ENCODE measurements around the gene WWC2. TPM values are rescaled to one million over a fixed set of nuclear protein-coding genes. Genes with fewer than 3 reads are reported as not detected.

WWC2 gene
- total RNA-seq, 6 donors from 2014 or later: 87.0 to 179 (median 121) TPM

DNA sequence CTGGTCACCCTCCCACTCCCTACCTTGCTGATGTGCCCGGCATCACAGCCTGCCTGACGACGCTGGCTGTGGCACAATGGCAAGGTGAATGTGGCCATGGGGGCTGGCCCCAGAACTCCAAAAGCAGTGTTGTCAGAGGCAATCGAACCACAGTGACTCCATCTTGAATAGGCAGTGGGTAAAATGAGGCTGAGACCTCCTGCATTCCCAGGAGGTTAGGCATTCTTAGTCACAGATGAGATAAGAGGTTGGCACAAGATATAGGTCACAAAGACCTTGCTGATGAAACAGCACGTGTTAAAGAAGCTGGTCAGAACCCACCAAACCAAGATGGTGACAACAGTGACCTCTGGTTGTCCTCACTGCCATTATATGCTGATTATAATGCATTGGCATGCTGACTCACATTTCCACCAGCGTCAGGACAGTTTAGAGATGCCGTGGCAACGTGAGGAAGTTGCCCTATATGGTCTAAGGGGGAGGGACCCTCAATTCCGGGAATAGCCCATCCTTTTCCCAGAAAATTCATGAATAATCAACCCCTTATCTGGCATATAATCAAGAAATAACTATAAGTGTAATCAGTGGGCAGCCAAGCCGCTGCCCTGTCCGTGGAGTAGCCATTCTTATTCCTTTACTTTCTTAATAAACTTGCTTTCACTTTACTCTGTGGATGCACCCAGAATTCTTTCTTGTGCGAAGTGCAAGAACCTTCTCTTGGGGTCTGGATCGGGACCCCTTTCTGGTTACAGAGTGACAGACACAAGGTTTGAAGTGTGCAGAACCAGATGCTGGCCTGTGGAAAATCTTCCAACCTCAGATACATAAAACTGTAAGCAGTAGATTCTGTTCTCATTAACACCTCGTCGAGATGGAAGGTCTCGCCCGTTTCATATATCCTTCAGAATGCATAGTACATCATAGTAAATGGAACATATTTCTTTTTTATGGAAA is 249.9 kb downstream of the WWC2 start:
- H3K27me3 ChIP-seq: no peaks in the 10 kb centered on the region
- ATAC-seq (ENCODE audit: low FRiP score in 2 of 2) (peak in 1 of 2 donors; percentile 80), DNase-seq (peak; percentile 31 to 32)
- no peaks in the 10 kb centered on the region for H3K9me3 ChIP-seq
- WGBS, 2 donors: 67 to 72% methylated on average over 16 to 17 of the region's 17 CpGs
- TF ChIP-seq, protein P1, sequence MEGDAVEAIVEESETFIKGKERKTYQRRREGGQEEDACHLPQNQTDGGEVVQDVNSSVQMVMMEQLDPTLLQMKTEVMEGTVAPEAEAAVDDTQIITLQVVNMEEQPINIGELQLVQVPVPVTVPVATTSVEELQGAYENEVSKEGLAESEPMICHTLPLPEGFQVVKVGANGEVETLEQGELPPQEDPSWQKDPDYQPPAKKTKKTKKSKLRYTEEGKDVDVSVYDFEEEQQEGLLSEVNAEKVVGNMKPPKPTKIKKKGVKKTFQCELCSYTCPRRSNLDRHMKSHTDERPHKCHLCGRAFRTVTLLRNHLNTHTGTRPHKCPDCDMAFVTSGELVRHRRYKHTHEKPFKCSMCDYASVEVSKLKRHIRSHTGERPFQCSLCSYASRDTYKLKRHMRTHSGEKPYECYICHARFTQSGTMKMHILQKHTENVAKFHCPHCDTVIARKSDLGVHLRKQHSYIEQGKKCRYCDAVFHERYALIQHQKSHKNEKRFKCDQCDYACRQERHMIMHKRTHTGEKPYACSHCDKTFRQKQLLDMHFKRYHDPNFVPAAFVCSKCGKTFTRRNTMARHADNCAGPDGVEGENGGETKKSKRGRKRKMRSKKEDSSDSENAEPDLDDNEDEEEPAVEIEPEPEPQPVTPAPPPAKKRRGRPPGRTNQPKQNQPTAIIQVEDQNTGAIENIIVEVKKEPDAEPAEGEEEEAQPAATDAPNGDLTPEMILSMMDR (IDR thresholded peaks at IDR 0.05): no peak
- TF ChIP-seq POLR2AphosphoS5 (IDR thresholded peaks at IDR 0.05): no peak
- TF ChIP-seq POLR2A (IDR thresholded peaks at IDR 0.05): no peak
- TF ChIP-seq EP300 (IDR thresholded peaks at IDR 0.05): no peak
- H3K4me1 ChIP-seq: no peaks in the 10 kb centered on the region
- peak overlapping the region in 1 of 4 donors; percentile 13 for H3K4me3 ChIP-seq
- H3K36me3 ChIP-seq: no peaks in the 10 kb centered on the region
- no peak overlapping the region for H3K27ac ChIP-seq

GRCh38 chr4:183349673-183350072 is 250.6 kb downstream of the WWC2 start:
- no peak for DNase-seq
- Histone ChIP-seq H3K4me3 (no peak overlapping the region), H3K27ac (no peak overlapping the region)

GRCh38 chr4:183350317-183351071 is 251.4 kb downstream of the WWC2 start:
- Histone ChIP-seq H3K4me3 (no peak overlapping the region), H3K9me3 (no peaks in the 10 kb centered on the region), H3K27ac (no peak overlapping the region), H3K36me3 (no peaks in the 10 kb centered on the region), H3K4me1 (no peaks in the 10 kb centered on the region), H3K27me3 (no peaks in the 10 kb centered on the region)
- DNase-seq: peak in 1 of 2 donors; percentile 15
- TF ChIP-seq EP300 (IDR thresholded peaks at IDR 0.05) (no peak), POLR2AphosphoS5 (IDR thresholded peaks at IDR 0.05) (no peak), POLR2A (IDR thresholded peaks at IDR 0.05) (no peak)
- TF ChIP-seq, protein P1 (IDR thresholded peaks at IDR 0.05): no peak
- no peak for ATAC-seq (ENCODE audit: low FRiP score in 2 of 2)
- WGBS, 2 donors: 85 to 89% methylated on average over 17 of the region's 17 CpGs

More at GRCh38 chr4:183349673-183350072, 250.6 kb downstream of the WWC2 start:
- Histone ChIP-seq H3K4me1 (no peaks in the 10 kb centered on the region), H3K9me3 (no peaks in the 10 kb centered on the region), H3K36me3 (no peaks in the 10 kb centered on the region), H3K27me3 (no peaks in the 10 kb centered on the region)
- WGBS, 2 donors: 93 to 95% methylated on average over 9 of the region's 9 CpGs
- no peak for ATAC-seq (ENCODE audit: low FRiP score in 2 of 2)
- TF ChIP-seq, protein P1 (IDR thresholded peaks at IDR 0.05): no peak
- TF ChIP-seq POLR2AphosphoS5 (IDR thresholded peaks at IDR 0.05) (no peak), EP300 (IDR thresholded peaks at IDR 0.05) (no peak), POLR2A (IDR thresholded peaks at IDR 0.05) (no peak)

DNA sequence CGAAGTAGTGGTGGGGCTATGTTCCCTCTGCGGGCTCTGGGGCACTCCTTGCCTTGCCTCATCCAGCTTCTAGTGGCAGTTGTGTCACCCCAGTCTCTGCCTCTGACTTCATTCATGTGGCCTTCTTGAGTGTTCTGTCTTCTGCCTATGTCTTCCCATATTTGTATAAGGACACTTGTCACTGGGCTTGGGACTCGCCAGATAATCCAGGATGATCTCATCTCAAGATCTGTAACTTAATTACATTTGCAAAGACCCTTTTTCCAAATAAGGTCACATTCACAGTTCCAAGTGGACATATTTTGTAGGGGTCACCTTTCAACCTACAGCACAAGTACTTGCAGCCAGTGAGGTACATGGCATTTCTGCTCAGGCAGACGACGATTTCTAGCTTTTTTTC is 253.5 kb downstream of the WWC2 start:
- ATAC-seq (ENCODE audit: low FRiP score in 2 of 2) (no peak), DNase-seq (no peak)
- TF ChIP-seq POLR2AphosphoS5 (IDR thresholded peaks at IDR 0.05): no peak
- TF ChIP-seq, protein P1 (IDR thresholded peaks at IDR 0.05): no peak
- TF ChIP-seq POLR2A (IDR thresholded peaks at IDR 0.05): no peak
- no peak for TF ChIP-seq EP300 (IDR thresholded peaks at IDR 0.05)
- Histone ChIP-seq H3K4me1 (no peaks in the 10 kb centered on the region), H3K4me3 (no peak overlapping the region), H3K36me3 (no peaks in the 10 kb centered on the region), H3K9me3 (no peaks in the 10 kb centered on the region), H3K27ac (no peak overlapping the region), H3K27me3 (no peaks in the 10 kb centered on the region)
- 87 to 91% methylated on average over 5 of the region's 5 CpGs for WGBS, 2 donors
